HS-27A (cell line): ENCODE data around the gene SNRPB.
"Not testable (repeated sequence)": the region's sequence is repeated elsewhere in the genome, so short reads cannot be mapped to it uniquely, and the experiment has no call there.

ENCODE experiments used
- DNase-seq: peaks from one replicate; pipeline ENCODE4 v3.0.0-alpha.2; 2012; ENCODE audit warnings: low read depth, missing footprints

Gene SNRPB

GRCh38 chr20:2470423-2471193, at the start of gene SNRPB:
Gene SNRPB, minus strand, starts transcription at chr20:2470789. Its CDS starts 99 bp downstream, at chr20:2470690.
- DNase-seq: peak; percentile 95

- no peak for DNase-seq
Measured at GRCh38 chr20:2519115-2519809, 48.7 kb upstream of the SNRPB start.

- DNase-seq: no peak
Measured at GRCh38 chr20:2518558-2518957, 48.0 kb upstream of the SNRPB start.

GRCh38 chr20:2518096-2518495, 47.5 kb upstream of the SNRPB start:
- DNase-seq: no peak

- no peak for DNase-seq
Measured at GRCh38 chr20:2516399-2516798, 45.8 kb upstream of the SNRPB start.

GRCh38 chr20:2515203-2515602, 44.6 kb upstream of the SNRPB start:
- DNase-seq: no peak

GRCh38 chr20:2509794-2510193, 39.2 kb upstream of the SNRPB start:
- DNase-seq: no peak

- DNase-seq: no peak
Measured at GRCh38 chr20:2509468-2509781, 38.8 kb upstream of the SNRPB start.

GRCh38 chr20:2508631-2509467, 38.3 kb upstream of the SNRPB start, which contains the start of gene ZNF343:
Gene ZNF343, minus strand, starts transcription at chr20:2508915. Its CDS starts 15,020 bp downstream, at chr20:2493895.
- peak; percentile 63 for DNase-seq

- no peak for DNase-seq
Measured at GRCh38 chr20:2507875-2508630, 37.5 kb upstream of the SNRPB start.

GRCh38 chr20:2507464-2507863, 36.9 kb upstream of the SNRPB start:
- DNase-seq: no peak

- not testable (repeated sequence) for DNase-seq
Measured at GRCh38 chr20:2506426-2506825, 35.8 kb upstream of the SNRPB start.

GRCh38 chr20:2504803-2505202, 34.2 kb upstream of the SNRPB start:
- not testable (repeated sequence) for DNase-seq

- not testable (repeated sequence) for DNase-seq
Measured at GRCh38 chr20:2502808-2503384, 32.3 kb upstream of the SNRPB start.

- no peak for DNase-seq
Measured at GRCh38 chr20:2485661-2486060, 15.1 kb upstream of the SNRPB start.

GRCh38 chr20:2485080-2485479, 14.5 kb upstream of the SNRPB start:
- no peak for DNase-seq

- no peak for DNase-seq
Measured at GRCh38 chr20:2483504-2483903, 12.9 kb upstream of the SNRPB start.

GRCh38 chr20:2480381-2480780, 9.8 kb upstream of the SNRPB start:
- no peak for DNase-seq

- DNase-seq: no peak
Measured at GRCh38 chr20:2476742-2477615, 6.4 kb upstream of the SNRPB start.
